ENCODE results near the gene KLF6. TPM values are rescaled to one million over a fixed set of nuclear protein-coding genes. Genes with fewer than 3 reads are reported as not detected.

KLF6 gene
- total RNA-seq, 2 experiments from 2014 or later: 851 to 874 TPM

- Histone ChIP-seq H3K9me3 (ENCODE audit: control insufficient read depth in 1 of 2, insufficient read depth in 1 of 2, low read length in 2 of 2) (no peaks in the 10 kb centered on the region), H3K4me1 (ENCODE audit: insufficient read depth, low read length) (no peaks in the 10 kb centered on the region), H3K27me3 (ENCODE audit: control insufficient read depth in 1 of 2, insufficient read depth in 2 of 2, low read length in 2 of 2) (no peaks in the 10 kb centered on the region), H3K4me3 (ENCODE audit: low read length) (no peak overlapping the region), H3K27ac (ENCODE audit: low read depth in 1 of 2, low read length in 2 of 2) (no peak overlapping the region), H3K36me3 (ENCODE audit: insufficient read depth, low read length) (no peaks in the 10 kb centered on the region)
- peaks cover 13% of the 10 kb centered on the region for H3K9me3 Mint-ChIP-seq
- ChIA-PET POLR2A (interaction anchor here (4.3 kb wide), 1 partner anchor 9 kb away, joined by 39 read pairs; the partner anchor contains the start of gene KLF6), CTCF (no interaction called here)
- no peaks in the 10 kb centered on the region for H3K27me3 Mint-ChIP-seq
- H3K4me3 Mint-ChIP-seq: no peak overlapping the region
- ATAC-seq (ENCODE audit: poor library complexity): no peak
- DNase-seq: no peak
- H3K4me1 Mint-ChIP-seq (ENCODE audit: low read depth): peaks cover 7% of the 10 kb centered on the region
- TF ChIP-seq, protein P1, sequence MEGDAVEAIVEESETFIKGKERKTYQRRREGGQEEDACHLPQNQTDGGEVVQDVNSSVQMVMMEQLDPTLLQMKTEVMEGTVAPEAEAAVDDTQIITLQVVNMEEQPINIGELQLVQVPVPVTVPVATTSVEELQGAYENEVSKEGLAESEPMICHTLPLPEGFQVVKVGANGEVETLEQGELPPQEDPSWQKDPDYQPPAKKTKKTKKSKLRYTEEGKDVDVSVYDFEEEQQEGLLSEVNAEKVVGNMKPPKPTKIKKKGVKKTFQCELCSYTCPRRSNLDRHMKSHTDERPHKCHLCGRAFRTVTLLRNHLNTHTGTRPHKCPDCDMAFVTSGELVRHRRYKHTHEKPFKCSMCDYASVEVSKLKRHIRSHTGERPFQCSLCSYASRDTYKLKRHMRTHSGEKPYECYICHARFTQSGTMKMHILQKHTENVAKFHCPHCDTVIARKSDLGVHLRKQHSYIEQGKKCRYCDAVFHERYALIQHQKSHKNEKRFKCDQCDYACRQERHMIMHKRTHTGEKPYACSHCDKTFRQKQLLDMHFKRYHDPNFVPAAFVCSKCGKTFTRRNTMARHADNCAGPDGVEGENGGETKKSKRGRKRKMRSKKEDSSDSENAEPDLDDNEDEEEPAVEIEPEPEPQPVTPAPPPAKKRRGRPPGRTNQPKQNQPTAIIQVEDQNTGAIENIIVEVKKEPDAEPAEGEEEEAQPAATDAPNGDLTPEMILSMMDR (IDR thresholded peaks at IDR 0.05): no peak
- no peaks in the 10 kb centered on the region for H3K36me3 Mint-ChIP-seq (ENCODE audit: low read depth)
- intact Hi-C loops (cut with DNase I, micrococcal nuclease): no loop called here
- H3K27ac Mint-ChIP-seq: no peak overlapping the region
Observed at GRCh38 chr10:3793553-3793952, 8.5 kb upstream of the KLF6 start.

DNA sequence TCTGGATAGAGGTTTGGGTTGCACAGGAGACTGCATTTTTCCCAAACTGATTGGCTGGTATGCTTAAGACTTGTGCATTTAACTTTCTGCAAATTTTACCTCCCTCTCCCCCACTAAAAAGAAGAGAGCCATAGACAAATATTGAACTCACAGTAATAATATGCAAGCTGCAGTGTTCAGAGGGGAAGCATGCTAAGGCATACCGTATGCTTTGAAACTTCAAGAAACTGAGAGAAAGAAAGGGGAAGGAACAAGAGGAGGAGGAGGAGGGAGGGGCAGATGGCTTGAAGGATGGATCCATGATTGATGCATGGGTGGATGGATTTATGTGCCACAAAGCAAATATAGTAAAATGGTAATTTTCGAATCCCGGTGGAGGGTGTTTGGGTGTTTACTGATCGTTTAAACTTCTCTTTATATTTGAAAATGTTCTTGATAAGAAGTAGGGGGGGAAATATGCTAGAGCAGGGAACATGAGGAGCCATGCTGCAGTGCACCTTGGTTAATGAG, 7.8 kb upstream of the KLF6 start:
- no peaks in the 10 kb centered on the region for H3K36me3 ChIP-seq (ENCODE audit: insufficient read depth, low read length)
- ATAC-seq (ENCODE audit: poor library complexity) (no peak), DNase-seq (no peak)
- H3K9me3 ChIP-seq (ENCODE audit: control insufficient read depth in 1 of 2, insufficient read depth in 1 of 2, low read length in 2 of 2): no peaks in the 10 kb centered on the region
- POLR2A ChIA-PET: interaction anchor here (4.3 kb wide), 1 partner anchor 8 kb away, joined by 39 read pairs; the partner anchor contains the start of gene KLF6
- H3K4me3 Mint-ChIP-seq: no peak overlapping the region
- H3K27ac ChIP-seq (ENCODE audit: low read depth in 1 of 2, low read length in 2 of 2): no peak overlapping the region
- H3K4me3 ChIP-seq (ENCODE audit: low read length): no peak overlapping the region
- H3K4me1 Mint-ChIP-seq (ENCODE audit: low read depth): peaks cover 4% of the 10 kb centered on the region
- no peaks in the 10 kb centered on the region for H3K36me3 Mint-ChIP-seq (ENCODE audit: low read depth)
- TF ChIP-seq, protein P1 (IDR thresholded peaks at IDR 0.05): no peak
- no peaks in the 10 kb centered on the region for H3K27me3 Mint-ChIP-seq
- H3K4me1 ChIP-seq (ENCODE audit: insufficient read depth, low read length): no peaks in the 10 kb centered on the region
- no peaks in the 10 kb centered on the region for H3K27me3 ChIP-seq (ENCODE audit: control insufficient read depth in 1 of 2, insufficient read depth in 2 of 2, low read length in 2 of 2)
- CTCF ChIA-PET: no interaction called here
- no peak overlapping the region for H3K27ac Mint-ChIP-seq
- intact Hi-C loops (cut with DNase I, micrococcal nuclease): no loop called here
- peaks cover 13% of the 10 kb centered on the region for H3K9me3 Mint-ChIP-seq

- no peaks in the 10 kb centered on the region for H3K9me3 ChIP-seq (ENCODE audit: control insufficient read depth in 1 of 2, insufficient read depth in 1 of 2, low read length in 2 of 2)
- Mint-ChIP-seq H3K4me3 (no peak overlapping the region), H3K27me3 (no peaks in the 10 kb centered on the region), H3K9me3 (peaks cover 13% of the 10 kb centered on the region), H3K27ac (no peak overlapping the region), H3K36me3 (ENCODE audit: low read depth) (no peaks in the 10 kb centered on the region), H3K4me1 (ENCODE audit: low read depth) (peaks cover 5% of the 10 kb centered on the region)
- H3K4me3 ChIP-seq (ENCODE audit: low read length): no peak overlapping the region
- ChIA-PET POLR2A (no interaction called here), CTCF (no interaction called here)
- H3K36me3 ChIP-seq (ENCODE audit: insufficient read depth, low read length): no peaks in the 10 kb centered on the region
- intact Hi-C loops (cut with DNase I, micrococcal nuclease): no loop called here
- TF ChIP-seq, protein P1 (IDR thresholded peaks at IDR 0.05): no peak
- H3K27ac ChIP-seq (ENCODE audit: low read depth in 1 of 2, low read length in 2 of 2): no peak overlapping the region
- DNase-seq (no peak), ATAC-seq (ENCODE audit: poor library complexity) (no peak)
- no peaks in the 10 kb centered on the region for H3K27me3 ChIP-seq (ENCODE audit: control insufficient read depth in 1 of 2, insufficient read depth in 2 of 2, low read length in 2 of 2)
- no peaks in the 10 kb centered on the region for H3K4me1 ChIP-seq (ENCODE audit: insufficient read depth, low read length)
Observed at GRCh38 chr10:3791974-3792633, 7.1 kb upstream of the KLF6 start.

All from CD4-positive, alpha-beta T cell (primary cell).